GM12892 (cell line): Measurements from ENCODE around the gene CUEDC2.

ENCODE experiments used
- DNase-seq: peaks from one replicate; pipeline ENCODE4 v3.0.0; 2011; ENCODE audit not compliant: insufficient read length
- FAIRE-seq: peaks from 2 replicates; lab custom pipeline; 2011; peaks lifted over from hg19 to GRCh38; lab: Jason Lieb, UNC
- POLR2A ChIP-seq: IDR thresholded peaks from 2 replicates; pipeline ENCODE4 v1.6.1; 2011; ENCODE audit warnings: low read depth, low read length, control low read depth
- POLR2AphosphoS5 ChIP-seq: IDR thresholded peaks from 2 replicates; pipeline ENCODE4 v1.6.1; 2011; ENCODE audit warnings: low read depth, low read length, control low read depth
- TAF1 ChIP-seq: IDR thresholded peaks from 2 replicates; pipeline ENCODE4 v1.6.1; 2011; ENCODE audit warnings: low read depth, mild to moderate bottlenecking, control low read depth, low read length, borderline replicate concordance

CUEDC2 gene

GRCh38 chr10:102435133-102435497, 2.7 kb upstream of the CUEDC2 start:
- TF ChIP-seq POLR2AphosphoS5 (no peak), POLR2A (no peak), TAF1 (no peak)
- DNase-seq (no peak), FAIRE-seq (no peak)

GRCh38 chr10:102434394-102435132, 2.2 kb upstream of the CUEDC2 start:
- TF ChIP-seq POLR2A, result no peak
- no peak for TF ChIP-seq TAF1
- TF ChIP-seq POLR2AphosphoS5, result no peak
- FAIRE-seq (no peak), DNase-seq (no peak)

DNA sequence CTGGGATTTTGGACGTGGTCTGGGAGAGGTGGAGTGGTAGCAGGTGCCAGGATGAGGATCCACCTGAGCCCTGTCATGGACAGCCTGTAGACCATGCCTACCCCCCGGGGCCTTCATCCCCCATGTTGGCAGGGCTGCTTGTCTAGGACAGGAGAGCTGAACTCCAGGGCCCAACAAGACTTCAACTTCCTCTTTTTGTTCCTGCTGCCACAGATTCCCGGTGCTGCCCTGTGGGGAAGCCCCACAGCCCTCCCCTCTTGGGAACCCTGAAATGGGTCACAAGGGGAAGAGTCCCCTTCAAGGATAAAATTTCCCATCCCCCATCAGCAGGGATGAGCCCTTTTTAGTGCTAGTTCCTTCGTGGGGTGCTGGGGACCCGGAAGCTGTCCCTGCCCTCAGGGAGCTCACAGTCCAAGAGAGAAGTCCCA, 1.3 kb upstream of the CUEDC2 start:
- no peak for TF ChIP-seq TAF1
- TF ChIP-seq POLR2AphosphoS5, result no peak
- no peak for TF ChIP-seq POLR2A
- no peak for FAIRE-seq

DNA sequence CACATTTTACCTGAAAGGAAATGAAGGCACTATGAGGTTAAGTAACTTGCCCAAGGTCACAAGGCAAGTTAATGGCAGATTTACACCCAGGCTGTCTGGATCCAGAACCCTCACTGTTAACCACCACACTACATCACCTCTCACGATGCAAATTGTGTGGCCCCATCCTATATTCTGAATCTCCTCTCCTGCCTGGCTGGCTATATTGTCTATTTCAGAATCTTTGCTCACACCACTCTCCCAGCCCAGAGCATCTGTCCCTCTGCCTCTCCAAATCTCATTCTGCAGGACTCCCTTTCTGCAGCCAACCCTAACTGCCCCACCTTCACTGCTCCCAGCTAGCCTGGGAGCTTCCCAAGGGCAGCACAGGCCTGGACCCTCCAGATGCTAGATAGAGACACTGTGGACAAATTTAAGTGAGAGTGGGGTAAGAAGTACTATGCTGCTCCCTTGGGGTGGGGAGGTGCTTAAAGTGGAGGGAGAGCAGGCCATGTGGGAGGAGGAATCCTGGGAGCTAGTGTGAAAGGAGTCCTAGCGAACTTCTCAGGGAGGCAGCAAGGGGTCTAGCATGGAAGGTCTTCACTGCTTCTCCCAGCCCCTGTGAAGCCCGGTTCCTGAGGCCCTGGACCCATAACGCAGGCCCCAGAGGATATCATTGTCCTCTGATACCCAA, 786 bp downstream of the CUEDC2 start:
- DNase-seq (no peak), FAIRE-seq (no peak)
- TF ChIP-seq TAF1 (no peak), POLR2AphosphoS5 (no peak), POLR2A (no peak)

More for the DNA sequence above, 1.3 kb upstream of the CUEDC2 start:
- DNase-seq, result no peak

- TF ChIP-seq TAF1 (no peak), POLR2AphosphoS5 (no peak), POLR2A (no peak)
- FAIRE-seq (no peak), DNase-seq (no peak)
These were observed 2.9 kb downstream of the CUEDC2 start for GRCh38 chr10:102429468-102429867.

- no peak for FAIRE-seq
- no peak for TF ChIP-seq POLR2A
- no peak for TF ChIP-seq POLR2AphosphoS5
- no peak for TF ChIP-seq TAF1
- DNase-seq, result no peak
These were observed 5.5 kb downstream of the CUEDC2 start for GRCh38 chr10:102426803-102427287.

- TF ChIP-seq POLR2A, result no peak
- TF ChIP-seq TAF1, result no peak
- DNase-seq (no peak), FAIRE-seq (no peak)
These were observed 6.9 kb downstream of the CUEDC2 start for GRCh38 chr10:102425444-102425843.

DNA sequence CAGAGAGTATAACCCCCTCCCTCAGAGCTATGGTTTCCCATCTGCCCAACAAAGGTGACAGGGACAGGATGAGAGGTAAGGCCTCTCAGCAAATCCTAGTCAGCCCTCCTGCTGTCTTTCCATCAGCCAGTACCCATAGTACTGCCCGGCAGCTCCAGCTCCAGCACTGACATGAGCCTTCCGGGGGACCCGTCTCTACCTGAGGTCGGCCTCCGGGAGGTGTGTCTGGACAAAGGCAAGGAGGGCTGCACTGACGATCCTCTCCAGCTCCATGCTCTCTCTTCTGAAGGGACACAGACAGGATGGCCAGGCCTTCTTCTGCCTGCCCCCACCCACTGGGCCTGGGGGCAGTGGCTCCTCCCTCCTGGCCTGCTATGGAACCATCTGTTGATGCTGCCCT, 7.5 kb downstream of the CUEDC2 start:
- FAIRE-seq (no peak), DNase-seq (no peak)
- TF ChIP-seq POLR2AphosphoS5 (no peak), TAF1 (no peak), POLR2A (no peak)

GRCh38 chr10:102424145-102424544, 8.2 kb downstream of the CUEDC2 start:
- TF ChIP-seq TAF1, result no peak
- TF ChIP-seq POLR2A, result no peak
- TF ChIP-seq POLR2AphosphoS5, result no peak
- DNase-seq (no peak), FAIRE-seq (no peak)

GRCh38 chr10:102423372-102423968, 8.9 kb downstream of the CUEDC2 start:
- FAIRE-seq, result no peak
- no peak for TF ChIP-seq POLR2AphosphoS5
- no peak for TF ChIP-seq TAF1
- no peak for TF ChIP-seq POLR2A

GRCh38 chr10:102422545-102423129, 9.7 kb downstream of the CUEDC2 start:
- peak; percentile 72 for DNase-seq
- peak; percentile 96 for FAIRE-seq
- TF ChIP-seq TAF1 (no peak), POLR2AphosphoS5 (no peak), POLR2A (no peak)

More at GRCh38 chr10:102423372-102423968, 8.9 kb downstream of the CUEDC2 start:
- DNase-seq, result no peak
